ENCODE results near the gene NPR2. TPM values are rescaled to one million over a fixed set of nuclear protein-coding genes. Genes with fewer than 3 reads are reported as not detected.

Gene NPR2
- total RNA-seq, 1 experiment from 2014 or later, result 18.8 TPM

GRCh38 chr9:35790385-35791296 is 750 bp upstream of the NPR2 start:
- no peaks in the 10 kb centered on the region for H3K27me3 ChIP-seq (ENCODE audit: insufficient read depth, low read length)
- intact Hi-C loops (cut with micrococcal nuclease), result loop anchor here (1.0 to 2.0 kb wide), 4 partner anchors 44 to 233 kb away; no protein-coding TSS in a partner anchor
- BruUV-seq (replicated peaks), result no TSS peak
- ATAC-seq, result peak; percentile 96
- RAD21 ChIA-PET (ENCODE audit: low non-redundant PET in 1 of 2, low total read pairs in 2 of 2, uncharacterized antibody in 2 of 2, unreplicated experiment in 2 of 2), result interaction anchor here (1.0 to 1.3 kb wide), 3 partner anchors 36 to 92 kb away, joined by 3 to 8 read pairs (median 3); no protein-coding TSS in a partner anchor
- POLR2A ChIA-PET, result interaction anchor here (1.1 kb wide), 1 partner anchor 22 kb away, joined by 4 read pairs; the partner anchor contains the start of gene SPAG8
- no peaks in the 10 kb centered on the region for H3K9me2 ChIP-seq (ENCODE audit: insufficient read depth)
- no peak overlapping the region for H3K27ac ChIP-seq (ENCODE audit: low read depth, low read length)
- no peak overlapping the region for H3K4me2 ChIP-seq (ENCODE audit: low read length)
- no peak overlapping the region for H3K9ac ChIP-seq (ENCODE audit: low read length)
- peak; percentile 89 for TF ChIP-seq RAD21 (IDR thresholded peaks at IDR 0.05; ENCODE audit: low read depth)
- TF ChIP-seq CTCF (IDR thresholded peaks at IDR 0.05 in 2 of 3, conservative IDR thresholded peaks at IDR 0.05 in 1 of 3; ENCODE audit: borderline replicate concordance in 1 of 3, insufficient read depth in 1 of 3, low read depth in 2 of 3, low read length in 2 of 3), result peak; percentile 81 to 87 (median 86)
- TF ChIP-seq CBX3 (IDR thresholded peaks at IDR 0.05; ENCODE audit: low read depth), result no peak
- peaks cover 0 to 7% of the 10 kb centered on the region in 2 experiments; a peak in 1 of 4 replicates for H3K4me1 ChIP-seq (ENCODE audit: control insufficient read depth in 1 of 2, insufficient read depth in 2 of 2, low read length in 2 of 2)
- H3K79me2 ChIP-seq (ENCODE audit: insufficient read depth, low read length), result no peaks in the 10 kb centered on the region
- no peaks in the 10 kb centered on the region for H3K9me3 ChIP-seq (ENCODE audit: control insufficient read depth in 1 of 2, insufficient read depth in 1 of 2, low read depth in 1 of 2, low read length in 2 of 2)
- CTCF ChIA-PET, result interaction anchor here (0.8 to 3.7 kb wide), 19 partner anchors 8 to 233 kb away, joined by 3 to 46 read pairs (median 5); partner anchors contain the start of genes HINT2, HRCT1 and SPAG8
- H3K4me3 ChIP-seq (replicated peaks in 1 of 2; ENCODE audit: low read depth in 1 of 2, low read length in 2 of 2), result no peak overlapping the region
- no peak for DNase-seq (ENCODE audit: low read depth, low spot score)
- H4K20me1 ChIP-seq (ENCODE audit: insufficient read depth), result no peaks in the 10 kb centered on the region
- no peak overlapping the region for H2AFZ ChIP-seq (ENCODE audit: low read depth, low read length, poor library complexity, severe bottlenecking)
- H3K36me3 ChIP-seq (ENCODE audit: control insufficient read depth in 1 of 2, insufficient read depth in 2 of 2, low read length in 2 of 2), result 0 out of 4 replicates have a peak, but pooled peaks cover 0 to 4% of the 10 kb centered on the region in 2 experiments
